ENCODE results near the gene STEAP3. TPM values are rescaled to one million over a fixed set of nuclear protein-coding genes. Genes with fewer than 3 reads are reported as not detected.
A peak's percentile ranks its signal among the peaks of the same experiment; 100 is the strongest.

Gene STEAP3
- total RNA-seq, 1 donor from 2014 or later, result 38.8 TPM

- TF ChIP-seq CTCF (IDR thresholded peaks at IDR 0.05; ENCODE audit: insufficient read depth, low read depth, low read length), result no peak
- no peak for TF ChIP-seq EZH2 (IDR thresholded peaks at IDR 0.05; ENCODE audit: insufficient read depth, low read length)
- Histone ChIP-seq H3K4me3 (ENCODE audit: insufficient read depth, low read depth, low read length) (peak overlapping the region; percentile 18), H3K4me1 (ENCODE audit: insufficient read depth, low read length) (peaks cover 68% of the 10 kb centered on the region), H3K9me3 (ENCODE audit: insufficient read depth, low read depth, low read length) (no peaks in the 10 kb centered on the region), H2AFZ (ENCODE audit: low read depth, low read length) (peak overlapping the region; percentile 30), H3K79me2 (ENCODE audit: insufficient read depth, low read length) (peaks cover 10% of the 10 kb centered on the region), H3K27ac (ENCODE audit: low read depth, low read length) (peak overlapping the region; percentile 98), H3K27me3 (ENCODE audit: insufficient read depth, low read length) (no peaks in the 10 kb centered on the region), H3K9ac (ENCODE audit: low read length) (peak overlapping the region; percentile 78), H3K36me3 (ENCODE audit: insufficient read depth, low read length) (peaks cover 3% of the 10 kb centered on the region), H3K4me2 (ENCODE audit: low read length) (peak overlapping the region; percentile 70), H4K20me1 (ENCODE audit: insufficient read depth, low read length) (no peaks in the 10 kb centered on the region)
- Mint-ChIP-seq H3K4me3 (ENCODE audit: unreplicated experiment) (peak overlapping the region; percentile 29), H3K36me3 (ENCODE audit: low read depth, unreplicated experiment) (peaks cover 21% of the 10 kb centered on the region), H3K27ac (ENCODE audit: unreplicated experiment) (peak overlapping the region; percentile 83), H3K4me1 (ENCODE audit: low read depth, unreplicated experiment) (peaks cover 65% of the 10 kb centered on the region), H3K9me3 (ENCODE audit: unreplicated experiment) (peaks cover 2% of the 10 kb centered on the region), H3K27me3 (ENCODE audit: low read depth, unreplicated experiment) (no peaks in the 10 kb centered on the region)
- DNase-seq (ENCODE audit: low read depth) (peak; percentile 98), FAIRE-seq (peak; percentile 100)
Observed at GRCh38 chr2:119252186-119253113, 28.8 kb downstream of the STEAP3 start.

- Histone ChIP-seq H3K27me3 (ENCODE audit: insufficient read depth, low read length) (no peaks in the 10 kb centered on the region), H3K4me1 (ENCODE audit: insufficient read depth, low read length) (peaks cover 61% of the 10 kb centered on the region), H3K79me2 (ENCODE audit: insufficient read depth, low read length) (peaks cover 7% of the 10 kb centered on the region), H3K9ac (ENCODE audit: low read length) (peak overlapping the region; percentile 78), H3K4me2 (ENCODE audit: low read length) (peak overlapping the region; percentile 70), H3K9me3 (ENCODE audit: insufficient read depth, low read depth, low read length) (no peaks in the 10 kb centered on the region), H3K4me3 (ENCODE audit: insufficient read depth, low read depth, low read length) (no peak overlapping the region), H4K20me1 (ENCODE audit: insufficient read depth, low read length) (no peaks in the 10 kb centered on the region), H2AFZ (ENCODE audit: low read depth, low read length) (no peak overlapping the region), H3K27ac (ENCODE audit: low read depth, low read length) (peak overlapping the region; percentile 98), H3K36me3 (ENCODE audit: insufficient read depth, low read length) (peaks cover 3% of the 10 kb centered on the region)
- DNase-seq (ENCODE audit: low read depth) (peak; percentile 57), FAIRE-seq (no peak)
- H3K27ac Mint-ChIP-seq (ENCODE audit: unreplicated experiment), result peak overlapping the region; percentile 83
- H3K4me1 Mint-ChIP-seq (ENCODE audit: low read depth, unreplicated experiment), result peaks cover 65% of the 10 kb centered on the region
- peak overlapping the region; percentile 29 for H3K4me3 Mint-ChIP-seq (ENCODE audit: unreplicated experiment)
- no peaks in the 10 kb centered on the region for H3K27me3 Mint-ChIP-seq (ENCODE audit: low read depth, unreplicated experiment)
- H3K36me3 Mint-ChIP-seq (ENCODE audit: low read depth, unreplicated experiment), result peaks cover 18% of the 10 kb centered on the region
- peaks cover 2% of the 10 kb centered on the region for H3K9me3 Mint-ChIP-seq (ENCODE audit: unreplicated experiment)
- TF ChIP-seq CTCF (IDR thresholded peaks at IDR 0.05; ENCODE audit: insufficient read depth, low read depth, low read length), result no peak
- TF ChIP-seq EZH2 (IDR thresholded peaks at IDR 0.05; ENCODE audit: insufficient read depth, low read length), result no peak
Observed at GRCh38 chr2:119253114-119253702, 29.6 kb downstream of the STEAP3 start.

Measured in astrocyte (in vitro differentiated cells and primary cell).